ENCODE data around the gene CREB3L1.

CREB3L1 gene

GRCh38 chr11:46277622-46278386 lies at the start of gene CREB3L1:
Gene CREB3L1 (plus strand): TSS chr11:46277662. CDS start chr11:46278112, 450 bp downstream.
- DNase-seq: no peak

- DNase-seq: no peak
Measured at GRCh38 chr11:46229230-46229629, 48.2 kb upstream of the CREB3L1 start.

- no peak for DNase-seq
Measured at GRCh38 chr11:46234311-46234710, 43.2 kb upstream of the CREB3L1 start.

- DNase-seq: no peak
Measured at GRCh38 chr11:46235777-46236688, 41.4 kb upstream of the CREB3L1 start.

- DNase-seq: no peak
Measured at GRCh38 chr11:46236918-46237247, 40.6 kb upstream of the CREB3L1 start.

GRCh38 chr11:46237248-46238077 lies 40.0 kb upstream of the CREB3L1 start:
- peak; percentile 55 for DNase-seq

GRCh38 chr11:46238078-46238966 lies 39.1 kb upstream of the CREB3L1 start:
- DNase-seq: peak; percentile 72

- peak; percentile 81 for DNase-seq
Measured at GRCh38 chr11:46238967-46239800, 38.3 kb upstream of the CREB3L1 start.

GRCh38 chr11:46239801-46240061 lies 37.7 kb upstream of the CREB3L1 start:
- no peak for DNase-seq

- DNase-seq: no peak
Measured at GRCh38 chr11:46240371-46240770, 37.1 kb upstream of the CREB3L1 start.

GRCh38 chr11:46240861-46241260 lies 36.6 kb upstream of the CREB3L1 start:
- no peak for DNase-seq

- no peak for DNase-seq
Measured at GRCh38 chr11:46242041-46242951, 35.2 kb upstream of the CREB3L1 start.

- peak; percentile 93 for DNase-seq
Measured at GRCh38 chr11:46242952-46243795, 34.3 kb upstream of the CREB3L1 start.

GRCh38 chr11:46243796-46244109 lies 33.7 kb upstream of the CREB3L1 start:
- no peak for DNase-seq

- no peak for DNase-seq
Measured at GRCh38 chr11:46246521-46246920, 30.9 kb upstream of the CREB3L1 start.

- DNase-seq: no peak
Measured at GRCh38 chr11:46247090-46247489, 30.4 kb upstream of the CREB3L1 start.

- peak; percentile 41 for DNase-seq
Measured at GRCh38 chr11:46247659-46248058, 29.8 kb upstream of the CREB3L1 start.

- DNase-seq: no peak
Measured at GRCh38 chr11:46248289-46249102, 29.0 kb upstream of the CREB3L1 start.
